ENCODE measurements around the gene NXPH3. TPM values are rescaled to one million over a fixed set of nuclear protein-coding genes. Genes with fewer than 3 reads are reported as not detected.
"Not testable (repeated sequence)": the region's sequence is repeated elsewhere in the genome, so short reads cannot be mapped to it uniquely, and the experiment has no call there.

NXPH3 gene
- total and polyA plus RNA-seq, 10 of the 15 experiments (the other 5 are each of a cell fraction or from before 2014, with no cell fraction given), result 0.08 to 0.35 (median 0.12) TPM; not detected in 2

GRCh38 chr17:49568695-49569047, 7.0 kb upstream of the NXPH3 start:
- H3K9me3 ChIP-seq (replicated peaks; ENCODE audit: control insufficient read depth, insufficient read depth, low read length); ATAC-seq; POLR2A ChIA-PET; H3K36me3 ChIP-seq (ENCODE audit: control insufficient read depth in 2 of 2, insufficient read depth in 2 of 2, low read length in 1 of 2); H3K27ac ChIP-seq (ENCODE audit: control insufficient read depth, insufficient read depth); H3K4me3 ChIP-seq; BruUV-seq (replicated peaks); H3K27me3 ChIP-seq (replicated peaks in 1 of 2; ENCODE audit: control insufficient read depth in 2 of 2, insufficient read depth in 2 of 2, low read length in 1 of 2); H4K20me1 ChIP-seq (ENCODE audit: control insufficient read depth, insufficient read depth); H2AFZ ChIP-seq (ENCODE audit: control insufficient read depth, low read depth, low read length); FAIRE-seq; DNase-seq (ENCODE audit: low read depth, low spot score); H3K9ac ChIP-seq (ENCODE audit: control insufficient read depth, insufficient read depth, low read length); H3K79me2 ChIP-seq (ENCODE audit: control insufficient read depth, insufficient read depth, low read length): not testable (repeated sequence)
- ChIA-PET CTCF (interaction anchor here (1.0 to 17.8 kb wide), 8 partner anchors 11 to 526 kb away, joined by 3 to 483 read pairs (median 16); partner anchors contain the start of genes FAM117A, PDK2 and SLC35B1), RAD21 (ENCODE audit: unreplicated experiment) (interaction anchor here (1.5 to 3.5 kb wide), 3 partner anchors 129 to 429 kb away, joined by 7 to 70 read pairs (median 10); partner anchors contain the start of gene SLC35B1), SMC1A (ENCODE audit: uncharacterized antibody, unreplicated experiment) (interaction anchor here (8.5 kb wide), 1 partner anchor 129 kb away, joined by 121 read pairs; no protein-coding TSS in a partner anchor)
- 93% methylated on average over 7 of the region's 7 CpGs for WGBS (ENCODE audit: insufficient coverage, insufficient replicate concordance, low lambda C conversion rate, missing lambda C conversion rate)
- Histone ChIP-seq H3K4me2 (ENCODE audit: control insufficient read depth, insufficient read depth) (peak overlapping the region; percentile 69; the same call in 1 of the 2 replicates), H3K4me1 (ENCODE audit: control insufficient read depth, insufficient read depth, low read length) (peaks cover 13% of the 10 kb centered on the region)
- intact Hi-C loops (cut with micrococcal nuclease; ENCODE audit: unreplicated experiment), result loop anchor here (2.0 to 5.0 kb wide), 3 partner anchors 214 to 428 kb away; no protein-coding TSS in a partner anchor
- in situ Hi-C loops (cut with MboI), result loop anchor here (10.0 kb wide), 1 partner anchor 276 kb away; the partner anchor contains the start of gene TAC4

GRCh38 chr17:49570540-49571242, 5.0 kb upstream of the NXPH3 start:
- Histone ChIP-seq H2AFZ (ENCODE audit: control insufficient read depth, low read depth, low read length) (no peak overlapping the region; the same call in 1 of the 2 replicates), H3K36me3 (ENCODE audit: control insufficient read depth in 2 of 2, insufficient read depth in 2 of 2, low read length in 1 of 2) (no peaks in the 10 kb centered on the region), H3K4me2 (ENCODE audit: control insufficient read depth, insufficient read depth) (peak overlapping the region; percentile 44; the same call in 1 of the 2 replicates), H3K9me3 (replicated peaks; ENCODE audit: control insufficient read depth, insufficient read depth, low read length) (no peaks in the 10 kb centered on the region), H3K27ac (ENCODE audit: control insufficient read depth, insufficient read depth) (no peak overlapping the region), H3K4me1 (ENCODE audit: control insufficient read depth, insufficient read depth, low read length) (peaks cover 13% of the 10 kb centered on the region), H3K4me3 (no peak overlapping the region; the same call in 1 of the 2 replicates), H3K79me2 (ENCODE audit: control insufficient read depth, insufficient read depth, low read length) (no peaks in the 10 kb centered on the region), H4K20me1 (ENCODE audit: control insufficient read depth, insufficient read depth) (no peaks in the 10 kb centered on the region), H3K27me3 (replicated peaks in 1 of 2; ENCODE audit: control insufficient read depth in 2 of 2, insufficient read depth in 2 of 2, low read length in 1 of 2) (peaks cover 0 to 2% of the 10 kb centered on the region in 2 experiments; a peak in 1 of 4 replicates), H3K9ac (ENCODE audit: control insufficient read depth, insufficient read depth, low read length) (no peak overlapping the region)
- no peak for ATAC-seq
- DNase-seq (ENCODE audit: low read depth, low spot score), result no peak
- ChIA-PET SMC1A (ENCODE audit: uncharacterized antibody, unreplicated experiment) (interaction anchor here (0.5 to 8.5 kb wide), 9 partner anchors 15 to 1428 kb away, joined by 3 to 121 read pairs (median 3); no protein-coding TSS in a partner anchor), RAD21 (ENCODE audit: unreplicated experiment) (interaction anchor here (0.6 to 3.5 kb wide), 21 partner anchors 13 to 427 kb away, joined by 3 to 70 read pairs (median 4); partner anchors contain the start of genes FAM117A, PHB1 and SLC35B1), CTCF (interaction anchor here (0.6 to 17.8 kb wide), 30 partner anchors 7 to 430 kb away, joined by 3 to 483 read pairs (median 4); partner anchors contain the start of gene SLC35B1), POLR2A (interaction anchor here (2.3 kb wide), 1 partner anchor 125 kb away, joined by 12 read pairs; no protein-coding TSS in a partner anchor)
- intact Hi-C loops (cut with micrococcal nuclease; ENCODE audit: unreplicated experiment) (loop anchor here (1.0 kb wide), 1 partner anchor 125 kb away; no protein-coding TSS in a partner anchor), in situ Hi-C loops (cut with MboI) (loop anchor here (5.0 kb wide), 3 partner anchors 127 to 427 kb away; partner anchors contain the start of genes DLX3 and KAT7)
- BruUV-seq (replicated peaks), result no TSS peak
- WGBS (ENCODE audit: insufficient coverage, insufficient replicate concordance, low lambda C conversion rate, missing lambda C conversion rate), result 52% methylated on average over 10 of the region's 11 CpGs
- FAIRE-seq, result no peak
- TF ChIP-seq ZNF592 (IDR thresholded peaks at IDR 0.05) (no peak), RELA (IDR thresholded peaks at IDR 0.05; ENCODE audit: borderline replicate concordance, partially characterized antibody) (no peak), RBBP5 (conservative IDR thresholded peaks at IDR 0.05) (no peak), TCF12 (IDR thresholded peaks at IDR 0.05; ENCODE audit: low read depth, low read length) (no peak), NKRF (conservative IDR thresholded peaks at IDR 0.05) (no peak), TARDBP (IDR thresholded peaks at IDR 0.05; ENCODE audit: borderline replicate concordance) (no peak), EGR1 (IDR thresholded peaks at IDR 0.05; ENCODE audit: borderline replicate concordance in 1 of 2, low read depth in 2 of 2, low read length in 2 of 2) (no peak)

Data from GM12878 (cell line).